ENCODE data around the gene C2orf69. TPM values are rescaled to one million over a fixed set of nuclear protein-coding genes. Genes with fewer than 3 reads are reported as not detected.
A peak's percentile ranks its signal among the peaks of the same experiment; 100 is the strongest.

C2orf69 gene
- polyA plus RNA-seq, 2 donors, result 3.4 to 4.6 TPM

GRCh38 chr2:199955339-199956061 lies 44.4 kb downstream of the C2orf69 start, which contains the start of the genes MAIP1 and TYW5:
MAIP1 (plus strand) TSS chr2:199955582; CDS start chr2:199955799, 217 bp downstream.
TYW5 (minus strand) TSS chr2:199955491; CDS start chr2:199955470, 21 bp downstream.
- 0 to 1% methylated on average over 56 to 64 of the region's 64 CpGs for WGBS, 2 donors
- H3K36me3 ChIP-seq (ENCODE audit: control insufficient read depth in 2 of 2, insufficient read depth in 2 of 2, low read length in 1 of 2), result peaks cover 0 to under 1% of the 10 kb centered on the region in 2 donors
- H3K27me3 ChIP-seq (ENCODE audit: control insufficient read depth in 1 of 2, insufficient read depth in 2 of 2, low read length in 2 of 2), result no peaks in the 10 kb centered on the region
- peak within 1 kb of the TSS; percentile 93 to 95 for H3K4me3 ChIP-seq (ENCODE audit: low read depth in 1 of 2, low read length in 2 of 2)
- H3K4me1 ChIP-seq (ENCODE audit: control insufficient read depth in 2 of 2, insufficient read depth in 2 of 2, low read length in 1 of 2), result no peaks in the 10 kb centered on the region
- no peaks in the 10 kb centered on the region for H3K9me3 ChIP-seq (ENCODE audit: control insufficient read depth in 2 of 2, insufficient read depth in 1 of 2, low read depth in 1 of 2, low read length in 1 of 2)
- H3K27ac ChIP-seq (ENCODE audit: low read depth in 2 of 2, low read length in 1 of 2), result peak within 1 kb of the TSS; percentile 93 to 98

- Histone ChIP-seq H3K4me3 (ENCODE audit: low read depth in 1 of 2, low read length in 2 of 2) (peak overlapping the region; percentile 93 to 95), H3K27ac (ENCODE audit: low read depth in 2 of 2, low read length in 1 of 2) (peak overlapping the region; percentile 93 to 98), H3K36me3 (ENCODE audit: control insufficient read depth in 2 of 2, insufficient read depth in 2 of 2, low read length in 1 of 2) (peaks cover 0 to under 1% of the 10 kb centered on the region in 2 donors), H3K9me3 (ENCODE audit: control insufficient read depth in 2 of 2, insufficient read depth in 1 of 2, low read depth in 1 of 2, low read length in 1 of 2) (no peaks in the 10 kb centered on the region), H3K27me3 (ENCODE audit: control insufficient read depth in 1 of 2, insufficient read depth in 2 of 2, low read length in 2 of 2) (no peaks in the 10 kb centered on the region), H3K4me1 (ENCODE audit: control insufficient read depth in 2 of 2, insufficient read depth in 2 of 2, low read length in 1 of 2) (no peaks in the 10 kb centered on the region)
- WGBS, 2 donors, result 1% methylated on average over 10 of the region's 10 CpGs
These were observed 44.9 kb downstream of the C2orf69 start for GRCh38 chr2:199956062-199956380.

GRCh38 chr2:199958014-199958413 lies 46.9 kb downstream of the C2orf69 start:
- H3K4me1 ChIP-seq (ENCODE audit: control insufficient read depth in 2 of 2, insufficient read depth in 2 of 2, low read length in 1 of 2), result no peaks in the 10 kb centered on the region
- H3K27me3 ChIP-seq (ENCODE audit: control insufficient read depth in 1 of 2, insufficient read depth in 2 of 2, low read length in 2 of 2), result no peaks in the 10 kb centered on the region
- WGBS, 2 donors, result 93 to 97% methylated on average over 4 of the region's 4 CpGs
- H3K9me3 ChIP-seq (ENCODE audit: control insufficient read depth in 2 of 2, insufficient read depth in 1 of 2, low read depth in 1 of 2, low read length in 1 of 2), result no peaks in the 10 kb centered on the region
- no peak overlapping the region for H3K27ac ChIP-seq (ENCODE audit: low read depth in 2 of 2, low read length in 1 of 2)
- H3K36me3 ChIP-seq (ENCODE audit: control insufficient read depth in 2 of 2, insufficient read depth in 2 of 2, low read length in 1 of 2), result peaks cover 3 to 5% of the 10 kb centered on the region in 2 donors
- H3K4me3 ChIP-seq (ENCODE audit: low read depth in 1 of 2, low read length in 2 of 2), result no peak overlapping the region

- 77 to 85% methylated on average over 2 of the region's 2 CpGs for WGBS, 2 donors
- no peak overlapping the region for H3K4me3 ChIP-seq (ENCODE audit: low read depth in 1 of 2, low read length in 2 of 2)
- no peaks in the 10 kb centered on the region for H3K27me3 ChIP-seq (ENCODE audit: control insufficient read depth in 1 of 2, insufficient read depth in 2 of 2, low read length in 2 of 2)
- H3K36me3 ChIP-seq (ENCODE audit: control insufficient read depth in 2 of 2, insufficient read depth in 2 of 2, low read length in 1 of 2), result peaks cover 5 to 7% of the 10 kb centered on the region in 2 donors
- H3K9me3 ChIP-seq (ENCODE audit: control insufficient read depth in 2 of 2, insufficient read depth in 1 of 2, low read depth in 1 of 2, low read length in 1 of 2), result no peaks in the 10 kb centered on the region
- H3K27ac ChIP-seq (ENCODE audit: low read depth in 2 of 2, low read length in 1 of 2), result no peak overlapping the region
- no peaks in the 10 kb centered on the region for H3K4me1 ChIP-seq (ENCODE audit: control insufficient read depth in 2 of 2, insufficient read depth in 2 of 2, low read length in 1 of 2)
These were observed 51.1 kb downstream of the C2orf69 start for GRCh38 chr2:199962203-199962602.

- H3K9me3 ChIP-seq (ENCODE audit: control insufficient read depth in 2 of 2, insufficient read depth in 1 of 2, low read depth in 1 of 2, low read length in 1 of 2), result no peaks in the 10 kb centered on the region
- peaks cover 2 to 7% of the 10 kb centered on the region in 2 donors for H3K36me3 ChIP-seq (ENCODE audit: control insufficient read depth in 2 of 2, insufficient read depth in 2 of 2, low read length in 1 of 2)
- no peak overlapping the region for H3K27ac ChIP-seq (ENCODE audit: low read depth in 2 of 2, low read length in 1 of 2)
- WGBS, 2 donors, result 78 to 85% methylated on average over 2 of the region's 2 CpGs
- no peak overlapping the region for H3K4me3 ChIP-seq (ENCODE audit: low read depth in 1 of 2, low read length in 2 of 2)
- H3K4me1 ChIP-seq (ENCODE audit: control insufficient read depth in 2 of 2, insufficient read depth in 2 of 2, low read length in 1 of 2), result no peaks in the 10 kb centered on the region
- no peaks in the 10 kb centered on the region for H3K27me3 ChIP-seq (ENCODE audit: control insufficient read depth in 1 of 2, insufficient read depth in 2 of 2, low read length in 2 of 2)
These were observed 55.3 kb downstream of the C2orf69 start for GRCh38 chr2:199966405-199966804.

- H3K9me3 ChIP-seq (ENCODE audit: control insufficient read depth in 2 of 2, insufficient read depth in 1 of 2, low read depth in 1 of 2, low read length in 1 of 2), result no peaks in the 10 kb centered on the region
- H3K36me3 ChIP-seq (ENCODE audit: control insufficient read depth in 2 of 2, insufficient read depth in 2 of 2, low read length in 1 of 2), result peaks cover 2 to 7% of the 10 kb centered on the region in 2 donors
- no peaks in the 10 kb centered on the region for H3K4me1 ChIP-seq (ENCODE audit: control insufficient read depth in 2 of 2, insufficient read depth in 2 of 2, low read length in 1 of 2)
- 91 to 96% methylated on average over 1 of the region's 1 CpG for WGBS, 2 donors
- no peak overlapping the region for H3K4me3 ChIP-seq (ENCODE audit: low read depth in 1 of 2, low read length in 2 of 2)
- H3K27ac ChIP-seq (ENCODE audit: low read depth in 2 of 2, low read length in 1 of 2), result no peak overlapping the region
- H3K27me3 ChIP-seq (ENCODE audit: control insufficient read depth in 1 of 2, insufficient read depth in 2 of 2, low read length in 2 of 2), result no peaks in the 10 kb centered on the region
These were observed 55.9 kb downstream of the C2orf69 start for GRCh38 chr2:199966976-199967375.

- Histone ChIP-seq H3K4me3 (ENCODE audit: low read depth in 1 of 2, low read length in 2 of 2) (no peak overlapping the region), H3K9me3 (ENCODE audit: control insufficient read depth in 2 of 2, insufficient read depth in 1 of 2, low read depth in 1 of 2, low read length in 1 of 2) (no peaks in the 10 kb centered on the region), H3K27ac (ENCODE audit: low read depth in 2 of 2, low read length in 1 of 2) (no peak overlapping the region), H3K36me3 (ENCODE audit: control insufficient read depth in 2 of 2, insufficient read depth in 2 of 2, low read length in 1 of 2) (peaks cover 2% of the 10 kb centered on the region in 2 donors), H3K4me1 (ENCODE audit: control insufficient read depth in 2 of 2, insufficient read depth in 2 of 2, low read length in 1 of 2) (no peaks in the 10 kb centered on the region), H3K27me3 (ENCODE audit: control insufficient read depth in 1 of 2, insufficient read depth in 2 of 2, low read length in 2 of 2) (no peaks in the 10 kb centered on the region)
- 89% methylated on average over 1 of the region's 1 CpG for WGBS, 2 donors
These were observed 57.0 kb downstream of the C2orf69 start for GRCh38 chr2:199968126-199968525.

GRCh38 chr2:199972088-199972626 lies 61.1 kb downstream of the C2orf69 start:
- H3K36me3 ChIP-seq (ENCODE audit: control insufficient read depth in 2 of 2, insufficient read depth in 2 of 2, low read length in 1 of 2), result no peaks in the 10 kb centered on the region
- WGBS, 2 donors, result 83 to 91% methylated on average over 6 of the region's 6 CpGs
- no peaks in the 10 kb centered on the region for H3K4me1 ChIP-seq (ENCODE audit: control insufficient read depth in 2 of 2, insufficient read depth in 2 of 2, low read length in 1 of 2)
- H3K4me3 ChIP-seq (ENCODE audit: low read depth in 1 of 2, low read length in 2 of 2), result no peak overlapping the region
- H3K9me3 ChIP-seq (ENCODE audit: control insufficient read depth in 2 of 2, insufficient read depth in 1 of 2, low read depth in 1 of 2, low read length in 1 of 2), result no peaks in the 10 kb centered on the region
- no peaks in the 10 kb centered on the region for H3K27me3 ChIP-seq (ENCODE audit: control insufficient read depth in 1 of 2, insufficient read depth in 2 of 2, low read length in 2 of 2)
- no peak overlapping the region for H3K27ac ChIP-seq (ENCODE audit: low read depth in 2 of 2, low read length in 1 of 2)

GRCh38 chr2:199973703-199974102 lies 62.6 kb downstream of the C2orf69 start:
- Histone ChIP-seq H3K4me3 (ENCODE audit: low read depth in 1 of 2, low read length in 2 of 2) (no peak overlapping the region), H3K27ac (ENCODE audit: low read depth in 2 of 2, low read length in 1 of 2) (no peak overlapping the region), H3K36me3 (ENCODE audit: control insufficient read depth in 2 of 2, insufficient read depth in 2 of 2, low read length in 1 of 2) (no peaks in the 10 kb centered on the region), H3K9me3 (ENCODE audit: control insufficient read depth in 2 of 2, insufficient read depth in 1 of 2, low read depth in 1 of 2, low read length in 1 of 2) (no peaks in the 10 kb centered on the region), H3K27me3 (ENCODE audit: control insufficient read depth in 1 of 2, insufficient read depth in 2 of 2, low read length in 2 of 2) (no peaks in the 10 kb centered on the region), H3K4me1 (ENCODE audit: control insufficient read depth in 2 of 2, insufficient read depth in 2 of 2, low read length in 1 of 2) (no peaks in the 10 kb centered on the region)
- 28 to 30% methylated on average over 2 of the region's 2 CpGs for WGBS, 2 donors
